HFF-Myc (cell line): Measurements from ENCODE around the gene MXD4.

Experiments
- DNase-seq: peaks from one replicate; pipeline ENCODE4 v3.0.0-alpha.2; 2011; ENCODE audit warnings: low read depth; ENCODE audit errors: extremely low read depth
- H3K4me3 ChIP-seq: replicated peaks from 2 replicates; pipeline ENCODE4 v1.5.1; 2011; ENCODE audit warnings: low read depth, mild to moderate bottlenecking, control low read depth, low read length
- TF ChIP-seq, protein P1 (sequence below): IDR thresholded peaks from 2 replicates; pipeline ENCODE4 v1.5.1; 2012; ENCODE audit warnings: mild to moderate bottlenecking, low read depth, low read length, control low read depth; ENCODE audit errors: missing control alignments

The MXD4 gene

GRCh38 chr4:2262944-2263250, 988 bp upstream of the MXD4 start:
- TF ChIP-seq, protein P1, sequence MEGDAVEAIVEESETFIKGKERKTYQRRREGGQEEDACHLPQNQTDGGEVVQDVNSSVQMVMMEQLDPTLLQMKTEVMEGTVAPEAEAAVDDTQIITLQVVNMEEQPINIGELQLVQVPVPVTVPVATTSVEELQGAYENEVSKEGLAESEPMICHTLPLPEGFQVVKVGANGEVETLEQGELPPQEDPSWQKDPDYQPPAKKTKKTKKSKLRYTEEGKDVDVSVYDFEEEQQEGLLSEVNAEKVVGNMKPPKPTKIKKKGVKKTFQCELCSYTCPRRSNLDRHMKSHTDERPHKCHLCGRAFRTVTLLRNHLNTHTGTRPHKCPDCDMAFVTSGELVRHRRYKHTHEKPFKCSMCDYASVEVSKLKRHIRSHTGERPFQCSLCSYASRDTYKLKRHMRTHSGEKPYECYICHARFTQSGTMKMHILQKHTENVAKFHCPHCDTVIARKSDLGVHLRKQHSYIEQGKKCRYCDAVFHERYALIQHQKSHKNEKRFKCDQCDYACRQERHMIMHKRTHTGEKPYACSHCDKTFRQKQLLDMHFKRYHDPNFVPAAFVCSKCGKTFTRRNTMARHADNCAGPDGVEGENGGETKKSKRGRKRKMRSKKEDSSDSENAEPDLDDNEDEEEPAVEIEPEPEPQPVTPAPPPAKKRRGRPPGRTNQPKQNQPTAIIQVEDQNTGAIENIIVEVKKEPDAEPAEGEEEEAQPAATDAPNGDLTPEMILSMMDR, result no peak
- peak overlapping the region; percentile 59 for H3K4me3 ChIP-seq
- no peak for DNase-seq

GRCh38 chr4:2262145-2262943, 435 bp upstream of the MXD4 start:
- TF ChIP-seq, protein P1, result no peak
- DNase-seq, result peak; percentile 95
- H3K4me3 ChIP-seq, result peak overlapping the region; percentile 59

- DNase-seq, result no peak
- H3K4me3 ChIP-seq, result peak overlapping the region; percentile 54
- TF ChIP-seq, protein P1, result no peak
These were observed 628 bp downstream of the MXD4 start for GRCh38 chr4:2261110-2261852.

GRCh38 chr4:2260344-2261109, 1.4 kb downstream of the MXD4 start:
- TF ChIP-seq, protein P1, result no peak

GRCh38 chr4:2259541-2260343, 2.2 kb downstream of the MXD4 start:
- TF ChIP-seq, protein P1, result no peak
- H3K4me3 ChIP-seq, result peak overlapping the region; percentile 54
- DNase-seq, result no peak

More at GRCh38 chr4:2260344-2261109, 1.4 kb downstream of the MXD4 start:
- peak overlapping the region; percentile 54 for H3K4me3 ChIP-seq
- no peak for DNase-seq

GRCh38 chr4:2259036-2259540, 2.8 kb downstream of the MXD4 start:
- DNase-seq, result no peak
- TF ChIP-seq, protein P1, result no peak
- peak overlapping the region; percentile 54 for H3K4me3 ChIP-seq
